Measurements from ENCODE around the gene FXYD5.
A peak's percentile ranks its signal among the peaks of the same experiment; 100 is the strongest.

FXYD5 gene

GRCh38 chr19:35154525-35155406, at the start of gene FXYD5:
FXYD5 (plus strand) TSS chr19:35154735; CDS start chr19:35155551, 816 bp downstream.
- DNase-seq (ENCODE audit: low read depth in 3 of 3), result peak; percentile 72 to 88 (median 81)

GRCh38 chr19:35105047-35105410, 49.5 kb upstream of the FXYD5 start:
- DNase-seq (ENCODE audit: low read depth in 3 of 3), result no peak

- DNase-seq (ENCODE audit: low read depth in 3 of 3), result no peak
These were observed 48.9 kb upstream of the FXYD5 start for GRCh38 chr19:35105411-35106290.

GRCh38 chr19:35106291-35106583, 48.3 kb upstream of the FXYD5 start:
- DNase-seq (ENCODE audit: low read depth in 3 of 3), result no peak

- DNase-seq (ENCODE audit: low read depth in 3 of 3), result no peak
These were observed 47.5 kb upstream of the FXYD5 start for GRCh38 chr19:35106898-35107541.

GRCh38 chr19:35107545-35107944, 47.0 kb upstream of the FXYD5 start:
- peak in 1 of 3 experiments; percentile 13 for DNase-seq (ENCODE audit: low read depth in 3 of 3)

- no peak for DNase-seq (ENCODE audit: low read depth in 3 of 3)
These were observed 45.8 kb upstream of the FXYD5 start for GRCh38 chr19:35108730-35109129.

GRCh38 chr19:35109395-35110112, 45.0 kb upstream of the FXYD5 start:
- no peak for DNase-seq (ENCODE audit: low read depth in 3 of 3)

GRCh38 chr19:35110974-35111373, 43.6 kb upstream of the FXYD5 start:
- no peak for DNase-seq (ENCODE audit: low read depth in 3 of 3)

- DNase-seq (ENCODE audit: low read depth in 3 of 3), result no peak
These were observed 41.4 kb upstream of the FXYD5 start for GRCh38 chr19:35112995-35113688.

- peak; percentile 43 to 65 (median 57) for DNase-seq (ENCODE audit: low read depth in 3 of 3)
These were observed 40.0 kb upstream of the FXYD5 start for GRCh38 chr19:35114353-35115176.

- no peak for DNase-seq (ENCODE audit: low read depth in 3 of 3)
These were observed 39.2 kb upstream of the FXYD5 start, which contains the start of gene FXYD3 for GRCh38 chr19:35115177-35115951. FXYD3 (plus strand) TSS chr19:35115823; CDS start chr19:35119377, 3,554 bp downstream.

GRCh38 chr19:35116072-35116801, 38.3 kb upstream of the FXYD5 start:
- no peak for DNase-seq (ENCODE audit: low read depth in 3 of 3)

- DNase-seq (ENCODE audit: low read depth in 3 of 3), result no peak
These were observed 37.4 kb upstream of the FXYD5 start for GRCh38 chr19:35117116-35117515.

GRCh38 chr19:35117799-35118198, 36.7 kb upstream of the FXYD5 start:
- DNase-seq (ENCODE audit: low read depth in 3 of 3), result no peak

- no peak for DNase-seq (ENCODE audit: low read depth in 3 of 3)
These were observed 36.1 kb upstream of the FXYD5 start for GRCh38 chr19:35118268-35119020.

- no peak for DNase-seq (ENCODE audit: low read depth in 3 of 3)
These were observed 35.4 kb upstream of the FXYD5 start for GRCh38 chr19:35119091-35119490.

Measured in stimulated activated CD4-positive, alpha-beta T cell treated with anti-CD3 and anti-CD28 coated beads, TNF-alpha, amount 100 ng/mL, for 24 hours (primary cell).